Hepatocyte (in vitro differentiated cells): ENCODE measurements around the gene EPHA6. TPM values are rescaled to one million over a fixed set of nuclear protein-coding genes. Genes with fewer than 3 reads are reported as not detected.

Source experiments
- DNase-seq: peaks from one replicate; pipeline ENCODE4 v3.0.0-alpha.2; 2016; ENCODE audit warnings: low spot score
- H2AFZ ChIP-seq: fragments of 200-600 bp; sonication (generic); 2 replicates; pipeline ENCODE4 v1.6.0; 2016; ENCODE audit warnings: antibody characterized with exemption, mild to moderate bottlenecking
- H3K27ac ChIP-seq: fragments of 200-600 bp; sonication (generic); 2 replicates; pipeline ENCODE4 v1.5.1; 2016; ENCODE audit warnings: mild to moderate bottlenecking
- H3K27me3 ChIP-seq: fragments of 200-600 bp; sonication (generic); 2 replicates; pipeline ENCODE4 v1.6.1; 2016
- H3K36me3 ChIP-seq: fragments of 200-600 bp; sonication (generic); replicated peaks from 2 replicates; pipeline ENCODE4 v1.5.1; 2016; ENCODE audit warnings: low read depth; ENCODE audit not compliant: insufficient read depth
- H3K4me1 ChIP-seq: fragments of 200-600 bp; sonication (generic); 2 replicates; pipeline ENCODE4 v1.5.1; 2016; ENCODE audit warnings: mild to moderate bottlenecking, moderate library complexity; ENCODE audit not compliant: insufficient read depth
- H3K4me2 ChIP-seq: fragments of 200-600 bp; sonication (generic); 2 replicates; pipeline ENCODE4 v1.6.0; 2016
- H3K4me3 ChIP-seq: fragments of 200-600 bp; sonication (generic); 2 replicates; pipeline ENCODE4 v1.5.1; 2016; ENCODE audit warnings: mild to moderate bottlenecking
- H3K79me2 ChIP-seq: fragments of 200-600 bp; sonication (generic); 2 replicates; pipeline ENCODE4 v1.6.0; 2017; ENCODE audit warnings: mild to moderate bottlenecking
- H3K9me2 ChIP-seq: fragments of 200-600 bp; sonication (generic); replicated peaks from 2 replicates; pipeline ENCODE4 v1.6.0; 2017; ENCODE audit warnings: mild to moderate bottlenecking; ENCODE audit not compliant: insufficient read depth
- H3K9me3 ChIP-seq: fragments of 200-600 bp; sonication (generic); 2 replicates; pipeline ENCODE4 v1.5.1; 2016; ENCODE audit warnings: low read depth, mild to moderate bottlenecking
- H4K20me1 ChIP-seq: fragments of 200-600 bp; sonication (generic); 2 replicates; pipeline ENCODE4 v1.6.0; 2016; ENCODE audit warnings: mild to moderate bottlenecking; ENCODE audit not compliant: insufficient read depth, poor library complexity, severe bottlenecking
- EZH2 ChIP-seq: fragments of 200-600 bp; sonication (generic); IDR thresholded peaks from 2 replicates; pipeline ENCODE4 v1.6.1; 2016; ENCODE audit warnings: antibody characterized with exemption, mild to moderate bottlenecking, borderline replicate concordance
- EZH2phosphoT487 ChIP-seq: fragments of 200-600 bp; sonication (generic); IDR thresholded peaks from one replicate; pipeline ENCODE4 v1.6.1; 2018; ENCODE audit warnings: antibody characterized with exemption, mild to moderate bottlenecking, low read depth, moderate library complexity; ENCODE audit not compliant: unreplicated experiment, severe bottlenecking
- WGBS: methylation state at CpG from one replicate; pipeline ENCODE4 v1.1.6; 2016; ENCODE audit warnings: low lambda C conversion rate; ENCODE audit errors: missing lambda C conversion rate; 5-methylcytosine and 5-hydroxymethylcytosine counted together
- polyA plus RNA-seq: library from polyadenylated mRNA; unstranded; fragments of >200 nt; fragmentation: Nextera tagmentation; extraction: Ambion mirVana; gene quantifications from 2 replicates; pipeline ENCODE4 v1.2.1, GENCODE V29; 2016
- total RNA-seq: library from RNA; depleted of rRNA; stranded (reverse); fragments of >200 nt; gene quantifications from 2 replicates; pipeline ENCODE4 v1.2.3, GENCODE V29; 2014
- TF ChIP-seq, protein P1 (sequence below): fragments of 200-600 bp; sonication (generic); IDR thresholded peaks from 2 replicates; pipeline ENCODE4 v1.5.1; 2016; ENCODE audit warnings: antibody characterized with exemption, mild to moderate bottlenecking; ENCODE audit not compliant: poor library complexity

Gene EPHA6
- total and polyA plus RNA-seq, 2 experiments from 2014 or later, result 3.4 to 16.7 TPM

DNA sequence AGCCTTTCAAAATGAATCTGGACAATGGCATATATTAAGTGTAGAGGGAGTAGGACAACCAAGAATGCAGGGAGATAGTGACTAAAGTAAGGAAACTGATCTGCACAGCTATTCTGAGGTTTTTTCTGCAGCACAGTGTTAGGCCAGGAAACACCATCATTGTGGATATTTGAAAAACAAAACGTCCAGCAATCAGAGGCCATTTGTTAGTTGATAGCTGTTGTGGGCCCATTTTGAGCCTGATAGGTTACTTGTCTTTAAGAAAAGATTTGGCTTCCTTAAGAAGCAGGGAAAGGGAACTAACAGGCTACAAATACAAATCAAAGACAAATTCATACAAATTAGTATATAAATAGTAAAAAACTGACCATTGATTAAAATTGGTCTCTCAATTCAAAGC lies 574.4 kb downstream of the EPHA6 start:
- H3K27me3 ChIP-seq, result no peaks in the 10 kb centered on the region
- no peak overlapping the region for H3K4me3 ChIP-seq
- H3K4me2 ChIP-seq, result no peak overlapping the region
- no peaks in the 10 kb centered on the region for H3K9me2 ChIP-seq
- no peak overlapping the region for H2AFZ ChIP-seq
- no peaks in the 10 kb centered on the region for H4K20me1 ChIP-seq
- no peak for TF ChIP-seq EZH2
- TF ChIP-seq, protein P1, sequence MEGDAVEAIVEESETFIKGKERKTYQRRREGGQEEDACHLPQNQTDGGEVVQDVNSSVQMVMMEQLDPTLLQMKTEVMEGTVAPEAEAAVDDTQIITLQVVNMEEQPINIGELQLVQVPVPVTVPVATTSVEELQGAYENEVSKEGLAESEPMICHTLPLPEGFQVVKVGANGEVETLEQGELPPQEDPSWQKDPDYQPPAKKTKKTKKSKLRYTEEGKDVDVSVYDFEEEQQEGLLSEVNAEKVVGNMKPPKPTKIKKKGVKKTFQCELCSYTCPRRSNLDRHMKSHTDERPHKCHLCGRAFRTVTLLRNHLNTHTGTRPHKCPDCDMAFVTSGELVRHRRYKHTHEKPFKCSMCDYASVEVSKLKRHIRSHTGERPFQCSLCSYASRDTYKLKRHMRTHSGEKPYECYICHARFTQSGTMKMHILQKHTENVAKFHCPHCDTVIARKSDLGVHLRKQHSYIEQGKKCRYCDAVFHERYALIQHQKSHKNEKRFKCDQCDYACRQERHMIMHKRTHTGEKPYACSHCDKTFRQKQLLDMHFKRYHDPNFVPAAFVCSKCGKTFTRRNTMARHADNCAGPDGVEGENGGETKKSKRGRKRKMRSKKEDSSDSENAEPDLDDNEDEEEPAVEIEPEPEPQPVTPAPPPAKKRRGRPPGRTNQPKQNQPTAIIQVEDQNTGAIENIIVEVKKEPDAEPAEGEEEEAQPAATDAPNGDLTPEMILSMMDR, result no peak
- TF ChIP-seq EZH2phosphoT487, result no peak
- DNase-seq, result no peak
- no peaks in the 10 kb centered on the region for H3K36me3 ChIP-seq
- no peak overlapping the region for H3K27ac ChIP-seq
- no peaks in the 10 kb centered on the region for H3K9me3 ChIP-seq
- no peaks in the 10 kb centered on the region for H3K79me2 ChIP-seq
- no peaks in the 10 kb centered on the region for H3K4me1 ChIP-seq
- 67% methylated on average over 1 of the region's 1 CpG for WGBS

DNA sequence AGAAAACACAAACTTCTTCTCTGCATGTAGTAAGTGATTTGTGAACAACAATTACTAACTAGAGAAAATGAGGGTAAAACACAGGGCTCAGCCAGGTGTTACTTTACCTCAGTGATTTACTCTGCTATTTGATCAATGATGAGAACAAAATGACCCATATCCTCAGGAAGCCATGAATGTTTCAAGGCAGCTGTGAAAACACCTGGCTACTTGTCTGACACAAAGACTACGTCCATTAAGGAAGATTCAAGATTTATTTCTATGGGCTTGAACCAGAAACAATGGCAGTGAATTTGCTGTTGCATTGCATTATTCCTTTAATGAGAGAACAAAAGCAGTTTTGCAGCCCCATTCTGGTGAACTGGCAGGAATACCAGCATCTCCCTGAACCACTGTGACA lies 575.5 kb downstream of the EPHA6 start:
- Histone ChIP-seq H3K4me2 (no peak overlapping the region), H3K79me2 (no peaks in the 10 kb centered on the region), H3K4me1 (no peaks in the 10 kb centered on the region), H2AFZ (no peak overlapping the region), H3K27me3 (no peaks in the 10 kb centered on the region), H3K9me3 (no peaks in the 10 kb centered on the region), H3K27ac (no peak overlapping the region), H4K20me1 (no peaks in the 10 kb centered on the region), H3K36me3 (no peaks in the 10 kb centered on the region), H3K9me2 (no peaks in the 10 kb centered on the region), H3K4me3 (no peak overlapping the region)
- DNase-seq, result no peak
- no peak for TF ChIP-seq EZH2phosphoT487
- TF ChIP-seq EZH2, result no peak
- TF ChIP-seq, protein P1, result no peak
- WGBS, result 83% methylated on average over 1 of the region's 1 CpG

DNA sequence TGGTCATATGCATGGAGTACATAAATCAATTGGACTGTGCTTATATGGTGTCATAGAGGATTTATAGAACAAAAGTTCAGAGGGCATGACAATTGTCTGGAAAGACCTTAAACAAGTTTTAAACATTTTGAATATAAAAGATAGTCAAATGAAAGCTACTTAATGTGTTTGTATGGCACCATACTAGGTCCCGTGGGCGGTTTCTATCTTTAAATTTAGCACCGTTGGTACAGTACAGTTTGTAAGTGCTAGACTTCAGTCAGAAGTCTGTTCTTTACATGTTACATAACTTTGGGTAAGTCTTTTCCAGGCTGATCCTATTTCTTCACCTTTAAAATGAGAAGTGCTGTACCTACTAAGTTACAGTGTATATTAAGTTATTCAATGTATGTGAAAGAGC lies 576.8 kb downstream of the EPHA6 start:
- 89% methylated on average over 3 of the region's 3 CpGs for WGBS
- no peak for TF ChIP-seq EZH2
- TF ChIP-seq, protein P1, result no peak
- no peak for TF ChIP-seq EZH2phosphoT487
- Histone ChIP-seq H3K9me2 (no peaks in the 10 kb centered on the region), H2AFZ (no peak overlapping the region), H4K20me1 (no peaks in the 10 kb centered on the region), H3K79me2 (no peaks in the 10 kb centered on the region), H3K4me1 (no peaks in the 10 kb centered on the region), H3K9me3 (no peaks in the 10 kb centered on the region), H3K36me3 (no peaks in the 10 kb centered on the region), H3K27me3 (no peaks in the 10 kb centered on the region), H3K4me2 (no peak overlapping the region), H3K4me3 (no peak overlapping the region), H3K27ac (no peak overlapping the region)
- DNase-seq, result no peak

DNA sequence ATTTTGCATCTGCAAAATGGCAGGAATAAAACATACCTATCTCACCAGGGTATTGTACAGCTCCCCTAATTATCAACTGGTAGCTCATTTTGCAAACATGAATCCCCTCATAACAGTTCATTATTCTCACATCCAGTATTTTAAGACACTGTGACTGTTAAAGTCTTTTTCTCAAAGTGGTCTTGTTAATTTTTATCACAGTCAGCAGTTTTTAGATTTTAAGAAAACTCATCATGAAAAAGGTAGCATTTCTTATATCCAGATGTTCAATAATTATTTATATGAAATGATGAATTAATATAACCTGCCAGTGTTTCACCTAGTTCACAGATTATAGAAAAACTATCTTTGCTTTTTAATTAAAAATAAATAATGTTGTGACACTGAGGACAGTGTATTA lies 595.2 kb downstream of the EPHA6 start:
- Histone ChIP-seq H3K4me1 (no peaks in the 10 kb centered on the region), H2AFZ (no peak overlapping the region), H3K9me3 (no peaks in the 10 kb centered on the region), H3K9me2 (no peaks in the 10 kb centered on the region), H3K4me3 (no peak overlapping the region), H3K36me3 (no peaks in the 10 kb centered on the region), H4K20me1 (no peaks in the 10 kb centered on the region), H3K27ac (no peak overlapping the region), H3K27me3 (no peaks in the 10 kb centered on the region), H3K4me2 (no peak overlapping the region), H3K79me2 (no peaks in the 10 kb centered on the region)
- no peak for TF ChIP-seq EZH2
- no peak for TF ChIP-seq EZH2phosphoT487
- TF ChIP-seq, protein P1, result no peak
- DNase-seq, result no peak
